KMS-11 (cell line): ENCODE results near the gene WNT3.

Experiments used
- H2AFZ ChIP-seq: fragments of 200-600 bp; sonication (generic); 2 replicates; pipeline ENCODE4 v1.6.1; 2016; ENCODE audit warnings: antibody characterized with exemption, mixed run types, low read depth
- H3K27ac ChIP-seq: fragments of 200-600 bp; sonication (generic); 2 replicates; pipeline ENCODE4 v1.6.1; 2016; ENCODE audit warnings: mild to moderate bottlenecking, mixed run types
- H3K27me3 ChIP-seq: fragments of 200-600 bp; sonication (generic); 2 replicates; pipeline ENCODE4 v1.6.1; 2017; ENCODE audit warnings: mild to moderate bottlenecking, low read depth, mixed run types, moderate library complexity; ENCODE audit not compliant: insufficient read depth
- H3K36me3 ChIP-seq: fragments of 200-600 bp; sonication (generic); 2 replicates; pipeline ENCODE4 v1.6.1; 2017; ENCODE audit warnings: mild to moderate bottlenecking, mixed run types; ENCODE audit not compliant: insufficient read depth
- H3K4me1 ChIP-seq: fragments of 200-600 bp; sonication (generic); 2 replicates; pipeline ENCODE4 v1.6.1; 2016; ENCODE audit warnings: mild to moderate bottlenecking, low read depth, mixed run types; ENCODE audit not compliant: poor library complexity, severe bottlenecking
- H3K4me2 ChIP-seq: fragments of 200-600 bp; sonication (generic); 2 replicates; pipeline ENCODE4 v1.7.0; 2016; ENCODE audit warnings: mild to moderate bottlenecking, mixed run types
- H3K4me3 ChIP-seq: fragments of 200-600 bp; sonication (generic); IDR thresholded peaks from 2 replicates; pipeline ENCODE4 v1.6.1; 2017; ENCODE audit warnings: low read depth, low read length, mixed read lengths; ENCODE audit not compliant: insufficient read depth
- H3K79me2 ChIP-seq: fragments of 200-600 bp; sonication (generic); 2 replicates; pipeline ENCODE4 v1.6.1; 2016; ENCODE audit warnings: low read depth, mixed run types; ENCODE audit not compliant: insufficient read depth
- H3K9ac ChIP-seq: fragments of 200-600 bp; sonication (generic); 2 replicates; pipeline ENCODE4 v1.6.1; 2016; ENCODE audit warnings: mild to moderate bottlenecking, mixed run types
- H4K20me1 ChIP-seq: fragments of 200-600 bp; sonication (generic); 2 replicates; pipeline ENCODE4 v1.6.1; 2016; ENCODE audit warnings: mild to moderate bottlenecking, mixed run types; ENCODE audit not compliant: insufficient read depth
- TF ChIP-seq, protein P1 (sequence below): fragments of 200-600 bp; sonication (generic); conservative IDR thresholded peaks from 2 replicates; pipeline ENCODE4 v1.6.1; 2017; ENCODE audit warnings: low read depth, mild to moderate bottlenecking, antibody characterized with exemption, low read length, moderate library complexity, mixed read lengths

The WNT3 gene

GRCh38 chr17:46776298-46777005, 42.0 kb downstream of the WNT3 start:
- Histone ChIP-seq H4K20me1 (no peaks in the 10 kb centered on the region), H3K27ac (no peak overlapping the region), H3K4me2 (no peak overlapping the region), H3K79me2 (no peaks in the 10 kb centered on the region), H3K4me3 (no peak overlapping the region), H3K4me1 (no peaks in the 10 kb centered on the region), H3K27me3 (peaks cover 2% of the 10 kb centered on the region; the same call in 1 of the 2 replicates), H3K36me3 (no peaks in the 10 kb centered on the region), H2AFZ (no peak overlapping the region), H3K9ac (no peak overlapping the region)
- TF ChIP-seq, protein P1, sequence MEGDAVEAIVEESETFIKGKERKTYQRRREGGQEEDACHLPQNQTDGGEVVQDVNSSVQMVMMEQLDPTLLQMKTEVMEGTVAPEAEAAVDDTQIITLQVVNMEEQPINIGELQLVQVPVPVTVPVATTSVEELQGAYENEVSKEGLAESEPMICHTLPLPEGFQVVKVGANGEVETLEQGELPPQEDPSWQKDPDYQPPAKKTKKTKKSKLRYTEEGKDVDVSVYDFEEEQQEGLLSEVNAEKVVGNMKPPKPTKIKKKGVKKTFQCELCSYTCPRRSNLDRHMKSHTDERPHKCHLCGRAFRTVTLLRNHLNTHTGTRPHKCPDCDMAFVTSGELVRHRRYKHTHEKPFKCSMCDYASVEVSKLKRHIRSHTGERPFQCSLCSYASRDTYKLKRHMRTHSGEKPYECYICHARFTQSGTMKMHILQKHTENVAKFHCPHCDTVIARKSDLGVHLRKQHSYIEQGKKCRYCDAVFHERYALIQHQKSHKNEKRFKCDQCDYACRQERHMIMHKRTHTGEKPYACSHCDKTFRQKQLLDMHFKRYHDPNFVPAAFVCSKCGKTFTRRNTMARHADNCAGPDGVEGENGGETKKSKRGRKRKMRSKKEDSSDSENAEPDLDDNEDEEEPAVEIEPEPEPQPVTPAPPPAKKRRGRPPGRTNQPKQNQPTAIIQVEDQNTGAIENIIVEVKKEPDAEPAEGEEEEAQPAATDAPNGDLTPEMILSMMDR, result no peak

- Histone ChIP-seq H3K27me3 (peaks cover 2% of the 10 kb centered on the region; the same call in 1 of the 2 replicates), H3K27ac (no peak overlapping the region)
- TF ChIP-seq, protein P1, result no peak
These were observed 44.3 kb downstream of the WNT3 start for GRCh38 chr17:46774108-46774737.

DNA sequence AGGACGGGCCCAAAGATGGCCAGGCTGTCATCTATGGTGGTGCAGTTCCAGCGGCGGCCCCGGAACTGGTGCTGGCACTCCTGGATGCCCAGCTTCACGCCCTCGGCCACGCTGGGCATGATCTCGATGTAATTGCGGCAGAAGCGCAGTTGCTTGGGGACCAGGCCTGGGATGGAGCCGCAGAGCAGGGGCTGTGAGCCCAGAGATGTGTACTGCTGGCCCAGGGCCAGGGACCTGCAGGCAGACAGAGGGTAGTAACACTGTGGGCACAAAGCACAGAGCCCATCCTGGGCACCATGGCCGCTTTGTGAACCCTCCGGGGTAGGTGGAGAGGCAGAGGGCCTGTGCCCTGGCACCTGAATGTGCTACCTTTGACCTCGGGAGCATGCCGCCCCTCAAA, 44.8 kb downstream of the WNT3 start:
- H3K4me3 ChIP-seq, result no peak overlapping the region
- no peaks in the 10 kb centered on the region for H3K36me3 ChIP-seq
- H3K27me3 ChIP-seq, result peaks cover 2% of the 10 kb centered on the region; the same call in 1 of the 2 replicates
- TF ChIP-seq, protein P1, result no peak
- no peak overlapping the region for H2AFZ ChIP-seq
- H3K27ac ChIP-seq, result no peak overlapping the region
- peaks cover 5% of the 10 kb centered on the region for H3K4me1 ChIP-seq
- no peak overlapping the region for H3K9ac ChIP-seq
- no peak overlapping the region for H3K4me2 ChIP-seq
- no peaks in the 10 kb centered on the region for H4K20me1 ChIP-seq
- H3K79me2 ChIP-seq, result no peaks in the 10 kb centered on the region

More at GRCh38 chr17:46774108-46774737, 44.3 kb downstream of the WNT3 start:
- no peaks in the 10 kb centered on the region for H4K20me1 ChIP-seq
- no peak overlapping the region for H3K4me2 ChIP-seq
- H3K9ac ChIP-seq, result no peak overlapping the region
- H3K4me3 ChIP-seq, result no peak overlapping the region
- no peak overlapping the region for H2AFZ ChIP-seq
- H3K4me1 ChIP-seq, result peaks cover 5% of the 10 kb centered on the region
- no peaks in the 10 kb centered on the region for H3K79me2 ChIP-seq
- H3K36me3 ChIP-seq, result no peaks in the 10 kb centered on the region

- Histone ChIP-seq H3K27ac (no peak overlapping the region), H3K9ac (no peak overlapping the region), H2AFZ (no peak overlapping the region), H3K4me2 (no peak overlapping the region), H3K79me2 (no peaks in the 10 kb centered on the region), H3K27me3 (peaks cover 2% of the 10 kb centered on the region; the same call in 1 of the 2 replicates), H3K4me1 (peaks cover 5% of the 10 kb centered on the region), H3K4me3 (no peak overlapping the region), H3K36me3 (no peaks in the 10 kb centered on the region), H4K20me1 (no peaks in the 10 kb centered on the region)
- TF ChIP-seq, protein P1, result no peak
These were observed 45.3 kb downstream of the WNT3 start for GRCh38 chr17:46773221-46773605.
